WTC11 (cell line): Measurements from ENCODE around the gene STK31. TPM values are rescaled to one million over a fixed set of nuclear protein-coding genes. Genes with fewer than 3 reads are reported as not detected.

Source experiments
- ATAC-seq: fragments of 200-7000 bp; cut with Tn5 transposase; 2 replicates; pipeline ENCODE4 v1.10.0; 2021; ENCODE audit warnings: mild to moderate bottlenecking, moderate library complexity
- CTCF ChIA-PET: fragments of 300-600 bp; sonication (Branson Sonifier 250); formaldehyde crosslinking; loops from one replicate; lab custom pipeline; 2021; ENCODE audit warnings: antibody characterized with exemption; lab: Charles Lee
- POLR2A ChIA-PET: fragments of 350-600 bp; sonication (Branson Sonifier 250); formaldehyde crosslinking; loops from one replicate; lab custom pipeline; 2021; ENCODE audit warnings: antibody characterized with exemption; lab: Charles Lee
- DNase-seq: peaks from one replicate; pipeline ENCODE4 v3.0.0; 2021; ENCODE audit warnings: low spot score
- H3K27ac Mint-ChIP-seq: 2 replicates; pipeline ENCODE4 v1.8.0; 2021; ENCODE audit warnings: mixed read lengths
- H3K27me3 Mint-ChIP-seq: 2 replicates; pipeline ENCODE4 v1.8.0; 2021; ENCODE audit warnings: low read depth, mild to moderate bottlenecking, moderate library complexity, mixed read lengths
- H3K36me3 Mint-ChIP-seq: 2 replicates; pipeline ENCODE4 v1.8.0; 2021; ENCODE audit warnings: mixed read lengths
- H3K4me1 Mint-ChIP-seq: 2 replicates; pipeline ENCODE4 v1.8.0; 2022; ENCODE audit warnings: mixed read lengths
- H3K4me3 Mint-ChIP-seq: 2 replicates; pipeline ENCODE4 v1.8.0; 2021; ENCODE audit warnings: mild to moderate bottlenecking, moderate library complexity, mixed read lengths
- H3K9me3 Mint-ChIP-seq: 2 replicates; pipeline ENCODE4 v1.8.0; 2021; ENCODE audit warnings: mixed read lengths
- CREM ChIP-seq: sonication (generic); formaldehyde crosslinking; IDR thresholded peaks from 2 replicates; pipeline ENCODE4 v1.8.1; 2022; ENCODE audit warnings: mild to moderate bottlenecking, missing genetic modification reagents, moderate library complexity
- ELF4 ChIP-seq: sonication (generic); formaldehyde crosslinking; IDR thresholded peaks from 2 replicates; pipeline ENCODE4 v1.8.1; 2022; ENCODE audit warnings: low read depth, mild to moderate bottlenecking, moderate library complexity, missing genetic modification reagents
- ESRRA ChIP-seq: sonication (generic); formaldehyde crosslinking; IDR thresholded peaks from 2 replicates; pipeline ENCODE4 v1.8.1; 2022; ENCODE audit warnings: mild to moderate bottlenecking, missing genetic modification reagents, borderline replicate concordance
- HMGA2 ChIP-seq: fragments of 250-450 bp; sonication (Bioruptor Pico); IDR thresholded peaks from 2 replicates; pipeline ENCODE4 v1.4.0; 2021; ENCODE audit warnings: mild to moderate bottlenecking, moderate library complexity
- NR2C2 ChIP-seq: sonication (generic); formaldehyde crosslinking; IDR thresholded peaks from 2 replicates; pipeline ENCODE4 v1.8.0; 2022; ENCODE audit warnings: mild to moderate bottlenecking, missing genetic modification reagents
- OVOL2 ChIP-seq: fragments of 250-450 bp; sonication (Bioruptor Pico); IDR thresholded peaks from 2 replicates; pipeline ENCODE4 v1.9.0; 2021; ENCODE audit warnings: mild to moderate bottlenecking, borderline replicate concordance
- TP53 ChIP-seq: sonication (generic); formaldehyde crosslinking; IDR thresholded peaks from 2 replicates; pipeline ENCODE4 v1.8.1; 2023; ENCODE audit warnings: mild to moderate bottlenecking, missing genetic modification reagents
- ZBTB21 ChIP-seq: sonication (generic); formaldehyde crosslinking; IDR thresholded peaks from 2 replicates; pipeline ENCODE4 v1.8.1; 2023; ENCODE audit warnings: mild to moderate bottlenecking, missing genetic modification reagents, borderline replicate concordance
- ZNF232 ChIP-seq: sonication (generic); formaldehyde crosslinking; IDR thresholded peaks from 2 replicates; pipeline ENCODE4 v1.8.0; 2022; ENCODE audit warnings: mild to moderate bottlenecking, missing genetic modification reagents
- ZNF396 ChIP-seq: fragments of 250-450 bp; sonication (Bioruptor Pico); IDR thresholded peaks from 2 replicates; pipeline ENCODE4 v1.8.0; 2021; ENCODE audit warnings: mild to moderate bottlenecking, moderate library complexity, borderline replicate concordance
- ZNF671 ChIP-seq: fragments of 250-450 bp; sonication (Bioruptor Pico); IDR thresholded peaks from 2 replicates; pipeline ENCODE4 v1.8.0; 2021; ENCODE audit warnings: mild to moderate bottlenecking
- total RNA-seq: library from RNA; stranded (reverse); gene quantifications from 3 replicates; pipeline ENCODE4 v1.2.3, GENCODE V29; 2021
- TF ChIP-seq, protein P1 (sequence below): sonication (generic); formaldehyde crosslinking; IDR thresholded peaks from 2 replicates; pipeline ENCODE4 v1.8.0; 2022; ENCODE audit warnings: missing genetic modification reagents
- TF ChIP-seq, protein P2 (sequence below): sonication (generic); formaldehyde crosslinking; IDR thresholded peaks from 2 replicates; pipeline ENCODE4 v1.8.1; 2023; ENCODE audit warnings: mild to moderate bottlenecking, missing genetic modification reagents, borderline replicate concordance
- TF ChIP-seq, protein P3 (sequence below): sonication (generic); formaldehyde crosslinking; IDR thresholded peaks from 2 replicates; pipeline ENCODE4 v1.8.1; 2022; ENCODE audit warnings: mild to moderate bottlenecking, moderate library complexity, missing genetic modification reagents
- TF ChIP-seq, protein P4 (sequence below): sonication (generic); formaldehyde crosslinking; IDR thresholded peaks from 2 replicates; pipeline ENCODE4 v1.8.0; 2022; ENCODE audit warnings: mild to moderate bottlenecking, missing genetic modification reagents
- TF ChIP-seq, protein P5 (sequence below): sonication (generic); formaldehyde crosslinking; IDR thresholded peaks from 2 replicates; pipeline ENCODE4 v1.8.0; 2022; ENCODE audit warnings: mild to moderate bottlenecking, missing genetic modification reagents
- TF ChIP-seq, protein P6 (sequence below): sonication (generic); formaldehyde crosslinking; IDR thresholded peaks from 2 replicates; pipeline ENCODE4 v1.8.1; 2023; ENCODE audit warnings: mild to moderate bottlenecking, missing genetic modification reagents

The STK31 gene
- total RNA-seq, 1 experiment from 2014 or later: 0.42 TPM

DNA sequence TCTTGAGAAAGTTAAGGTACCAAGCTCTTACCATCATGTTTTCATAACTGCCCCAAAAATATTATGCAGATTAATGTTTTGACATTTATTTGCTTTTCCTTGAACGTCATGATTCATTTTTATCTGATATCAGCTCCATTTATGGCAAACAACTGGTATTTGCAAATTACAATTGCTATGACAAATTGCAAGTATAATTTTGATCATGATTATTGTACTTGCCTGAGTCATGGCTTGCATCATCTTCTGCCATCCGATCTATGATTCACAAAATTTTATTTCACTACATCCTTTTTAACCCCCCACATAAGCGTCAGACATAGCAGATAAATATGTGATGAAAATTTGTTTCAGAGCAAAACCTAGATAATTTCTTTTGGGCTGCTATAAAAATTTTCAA is 155.0 kb downstream of the STK31 start:
- Mint-ChIP-seq H3K27me3 (peaks cover 13% of the 10 kb centered on the region), H3K4me3 (no peak overlapping the region), H3K9me3 (peaks cover 11% of the 10 kb centered on the region), H3K4me1 (peaks cover 11% of the 10 kb centered on the region), H3K27ac (no peak overlapping the region), H3K36me3 (no peaks in the 10 kb centered on the region)
- POLR2A ChIA-PET: no interaction called here
- ATAC-seq (no peak), DNase-seq (no peak)
- no peak for TF ChIP-seq OVOL2
- TF ChIP-seq HMGA2 (CRISPR knock-in tag): no peak
- no peak for TF ChIP-seq ZNF671 (CRISPR knock-in tag)
- TF ChIP-seq, protein P1, sequence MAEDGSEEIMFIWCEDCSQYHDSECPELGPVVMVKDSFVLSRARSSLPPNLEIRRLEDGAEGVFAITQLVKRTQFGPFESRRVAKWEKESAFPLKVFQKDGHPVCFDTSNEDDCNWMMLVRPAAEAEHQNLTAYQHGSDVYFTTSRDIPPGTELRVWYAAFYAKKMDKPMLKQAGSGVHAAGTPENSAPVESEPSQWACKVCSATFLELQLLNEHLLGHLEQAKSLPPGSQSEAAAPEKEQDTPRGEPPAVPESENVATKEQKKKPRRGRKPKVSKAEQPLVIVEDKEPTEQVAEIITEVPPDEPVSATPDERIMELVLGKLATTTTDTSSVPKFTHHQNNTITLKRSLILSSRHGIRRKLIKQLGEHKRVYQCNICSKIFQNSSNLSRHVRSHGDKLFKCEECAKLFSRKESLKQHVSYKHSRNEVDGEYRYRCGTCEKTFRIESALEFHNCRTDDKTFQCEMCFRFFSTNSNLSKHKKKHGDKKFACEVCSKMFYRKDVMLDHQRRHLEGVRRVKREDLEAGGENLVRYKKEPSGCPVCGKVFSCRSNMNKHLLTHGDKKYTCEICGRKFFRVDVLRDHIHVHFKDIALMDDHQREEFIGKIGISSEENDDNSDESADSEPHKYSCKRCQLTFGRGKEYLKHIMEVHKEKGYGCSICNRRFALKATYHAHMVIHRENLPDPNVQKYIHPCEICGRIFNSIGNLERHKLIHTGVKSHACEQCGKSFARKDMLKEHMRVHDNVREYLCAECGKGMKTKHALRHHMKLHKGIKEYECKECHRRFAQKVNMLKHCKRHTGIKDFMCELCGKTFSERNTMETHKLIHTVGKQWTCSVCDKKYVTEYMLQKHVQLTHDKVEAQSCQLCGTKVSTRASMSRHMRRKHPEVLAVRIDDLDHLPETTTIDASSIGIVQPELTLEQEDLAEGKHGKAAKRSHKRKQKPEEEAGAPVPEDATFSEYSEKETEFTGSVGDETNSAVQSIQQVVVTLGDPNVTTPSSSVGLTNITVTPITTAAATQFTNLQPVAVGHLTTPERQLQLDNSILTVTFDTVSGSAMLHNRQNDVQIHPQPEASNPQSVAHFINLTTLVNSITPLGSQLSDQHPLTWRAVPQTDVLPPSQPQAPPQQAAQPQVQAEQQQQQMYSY: no peak
- TF ChIP-seq ZNF232 (CRISPR knock-in tag): no peak
- TF ChIP-seq, protein P2, sequence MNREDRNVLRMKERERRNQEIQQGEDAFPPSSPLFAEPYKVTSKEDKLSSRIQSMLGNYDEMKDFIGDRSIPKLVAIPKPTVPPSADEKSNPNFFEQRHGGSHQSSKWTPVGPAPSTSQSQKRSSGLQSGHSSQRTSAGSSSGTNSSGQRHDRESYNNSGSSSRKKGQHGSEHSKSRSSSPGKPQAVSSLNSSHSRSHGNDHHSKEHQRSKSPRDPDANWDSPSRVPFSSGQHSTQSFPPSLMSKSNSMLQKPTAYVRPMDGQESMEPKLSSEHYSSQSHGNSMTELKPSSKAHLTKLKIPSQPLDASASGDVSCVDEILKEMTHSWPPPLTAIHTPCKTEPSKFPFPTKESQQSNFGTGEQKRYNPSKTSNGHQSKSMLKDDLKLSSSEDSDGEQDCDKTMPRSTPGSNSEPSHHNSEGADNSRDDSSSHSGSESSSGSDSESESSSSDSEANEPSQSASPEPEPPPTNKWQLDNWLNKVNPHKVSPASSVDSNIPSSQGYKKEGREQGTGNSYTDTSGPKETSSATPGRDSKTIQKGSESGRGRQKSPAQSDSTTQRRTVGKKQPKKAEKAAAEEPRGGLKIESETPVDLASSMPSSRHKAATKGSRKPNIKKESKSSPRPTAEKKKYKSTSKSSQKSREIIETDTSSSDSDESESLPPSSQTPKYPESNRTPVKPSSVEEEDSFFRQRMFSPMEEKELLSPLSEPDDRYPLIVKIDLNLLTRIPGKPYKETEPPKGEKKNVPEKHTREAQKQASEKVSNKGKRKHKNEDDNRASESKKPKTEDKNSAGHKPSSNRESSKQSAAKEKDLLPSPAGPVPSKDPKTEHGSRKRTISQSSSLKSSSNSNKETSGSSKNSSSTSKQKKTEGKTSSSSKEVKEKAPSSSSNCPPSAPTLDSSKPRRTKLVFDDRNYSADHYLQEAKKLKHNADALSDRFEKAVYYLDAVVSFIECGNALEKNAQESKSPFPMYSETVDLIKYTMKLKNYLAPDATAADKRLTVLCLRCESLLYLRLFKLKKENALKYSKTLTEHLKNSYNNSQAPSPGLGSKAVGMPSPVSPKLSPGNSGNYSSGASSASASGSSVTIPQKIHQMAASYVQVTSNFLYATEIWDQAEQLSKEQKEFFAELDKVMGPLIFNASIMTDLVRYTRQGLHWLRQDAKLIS (CRISPR knock-in tag): no peak
- no peak for TF ChIP-seq CREM (CRISPR knock-in tag)
- TF ChIP-seq, protein P3, sequence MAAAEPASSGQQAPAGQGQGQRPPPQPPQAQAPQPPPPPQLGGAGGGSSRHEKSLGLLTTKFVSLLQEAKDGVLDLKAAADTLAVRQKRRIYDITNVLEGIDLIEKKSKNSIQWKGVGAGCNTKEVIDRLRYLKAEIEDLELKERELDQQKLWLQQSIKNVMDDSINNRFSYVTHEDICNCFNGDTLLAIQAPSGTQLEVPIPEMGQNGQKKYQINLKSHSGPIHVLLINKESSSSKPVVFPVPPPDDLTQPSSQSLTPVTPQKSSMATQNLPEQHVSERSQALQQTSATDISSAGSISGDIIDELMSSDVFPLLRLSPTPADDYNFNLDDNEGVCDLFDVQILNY: no peak
- TF ChIP-seq, protein P4, sequence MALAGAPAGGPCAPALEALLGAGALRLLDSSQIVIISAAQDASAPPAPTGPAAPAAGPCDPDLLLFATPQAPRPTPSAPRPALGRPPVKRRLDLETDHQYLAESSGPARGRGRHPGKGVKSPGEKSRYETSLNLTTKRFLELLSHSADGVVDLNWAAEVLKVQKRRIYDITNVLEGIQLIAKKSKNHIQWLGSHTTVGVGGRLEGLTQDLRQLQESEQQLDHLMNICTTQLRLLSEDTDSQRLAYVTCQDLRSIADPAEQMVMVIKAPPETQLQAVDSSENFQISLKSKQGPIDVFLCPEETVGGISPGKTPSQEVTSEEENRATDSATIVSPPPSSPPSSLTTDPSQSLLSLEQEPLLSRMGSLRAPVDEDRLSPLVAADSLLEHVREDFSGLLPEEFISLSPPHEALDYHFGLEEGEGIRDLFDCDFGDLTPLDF (CRISPR knock-in tag): no peak
- TF ChIP-seq ESRRA (CRISPR knock-in tag): no peak
- TF ChIP-seq ZBTB21 (CRISPR knock-in tag): no peak
- TF ChIP-seq ELF4: no peak
- TF ChIP-seq NR2C2 (CRISPR knock-in tag): no peak
- no peak for TF ChIP-seq TP53 (CRISPR knock-in tag)
- TF ChIP-seq, protein P5, sequence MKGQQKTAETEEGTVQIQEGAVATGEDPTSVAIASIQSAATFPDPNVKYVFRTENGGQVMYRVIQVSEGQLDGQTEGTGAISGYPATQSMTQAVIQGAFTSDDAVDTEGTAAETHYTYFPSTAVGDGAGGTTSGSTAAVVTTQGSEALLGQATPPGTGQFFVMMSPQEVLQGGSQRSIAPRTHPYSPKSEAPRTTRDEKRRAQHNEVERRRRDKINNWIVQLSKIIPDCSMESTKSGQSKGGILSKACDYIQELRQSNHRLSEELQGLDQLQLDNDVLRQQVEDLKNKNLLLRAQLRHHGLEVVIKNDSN (CRISPR knock-in tag): no peak
- TF ChIP-seq, protein P6, sequence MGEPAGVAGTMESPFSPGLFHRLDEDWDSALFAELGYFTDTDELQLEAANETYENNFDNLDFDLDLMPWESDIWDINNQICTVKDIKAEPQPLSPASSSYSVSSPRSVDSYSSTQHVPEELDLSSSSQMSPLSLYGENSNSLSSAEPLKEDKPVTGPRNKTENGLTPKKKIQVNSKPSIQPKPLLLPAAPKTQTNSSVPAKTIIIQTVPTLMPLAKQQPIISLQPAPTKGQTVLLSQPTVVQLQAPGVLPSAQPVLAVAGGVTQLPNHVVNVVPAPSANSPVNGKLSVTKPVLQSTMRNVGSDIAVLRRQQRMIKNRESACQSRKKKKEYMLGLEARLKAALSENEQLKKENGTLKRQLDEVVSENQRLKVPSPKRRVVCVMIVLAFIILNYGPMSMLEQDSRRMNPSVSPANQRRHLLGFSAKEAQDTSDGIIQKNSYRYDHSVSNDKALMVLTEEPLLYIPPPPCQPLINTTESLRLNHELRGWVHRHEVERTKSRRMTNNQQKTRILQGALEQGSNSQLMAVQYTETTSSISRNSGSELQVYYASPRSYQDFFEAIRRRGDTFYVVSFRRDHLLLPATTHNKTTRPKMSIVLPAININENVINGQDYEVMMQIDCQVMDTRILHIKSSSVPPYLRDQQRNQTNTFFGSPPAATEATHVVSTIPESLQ (CRISPR knock-in tag): no peak
- no peak for TF ChIP-seq ZNF396 (CRISPR knock-in tag)
- CTCF ChIA-PET: no interaction called here
